A673 (cell line): ENCODE results near the gene TAP2. TPM values are rescaled to one million over a fixed set of nuclear protein-coding genes. Genes with fewer than 3 reads are reported as not detected.

Source experiments
- BruUV-seq: library from RNA; stranded (reverse); fragments of 400-500 nt; replicated peaks from 2 replicates; lab custom pipeline; 2021; lab: Mats Ljungman, UMichigan
- CTCF ChIA-PET: fragments of 300-600 bp; sonication (Branson Sonifier 250); formaldehyde crosslinking; loops from one replicate; lab custom pipeline; 2022; ENCODE audit warnings: antibody characterized with exemption; lab: Charles Lee
- POLR2A ChIA-PET: fragments of 300-600 bp; sonication (Branson Sonifier 250); formaldehyde crosslinking; loops from one replicate; lab custom pipeline; 2022; ENCODE audit warnings: antibody characterized with exemption; ENCODE audit not compliant: low non-redundant PET; lab: Charles Lee
- DNase-seq: peaks from one replicate; pipeline ENCODE4 v3.0.0-alpha.2; 2015; ENCODE audit warnings: low spot score
- H3K27ac ChIP-seq: fragments of 200-600 bp; sonication (generic); 2 replicates; pipeline ENCODE4 v1.5.1; 2016; ENCODE audit warnings: mixed run types, low read depth, mild to moderate bottlenecking, mixed read lengths, antibody characterized with exemption, low read length; ENCODE audit not compliant: poor library complexity, severe bottlenecking
- H3K27me3 ChIP-seq: fragments of 200-600 bp; sonication (generic); replicated peaks from 2 replicates; pipeline ENCODE4 v1.6.1; 2017; ENCODE audit warnings: mixed run types, low read depth, mild to moderate bottlenecking, mixed read lengths, antibody characterized with exemption, low read length; ENCODE audit not compliant: insufficient read depth, poor library complexity
- H3K36me3 ChIP-seq: fragments of 200-600 bp; sonication (generic); 2 replicates; pipeline ENCODE4 v1.6.1; 2016; ENCODE audit warnings: mixed run types, mild to moderate bottlenecking, mixed read lengths, antibody characterized with exemption, low read length; ENCODE audit not compliant: insufficient read depth, poor library complexity, severe bottlenecking
- H3K4me1 ChIP-seq: fragments of 200-600 bp; sonication (generic); 2 replicates; pipeline ENCODE4 v1.6.1; 2017; ENCODE audit warnings: mixed run types, mild to moderate bottlenecking, mixed read lengths, antibody characterized with exemption, low read length; ENCODE audit not compliant: insufficient read depth, poor library complexity, severe bottlenecking
- H3K4me3 ChIP-seq: fragments of 200-600 bp; sonication (generic); 2 replicates; pipeline ENCODE4 v1.5.1; 2016; ENCODE audit warnings: low read depth, mixed run types, mild to moderate bottlenecking, mixed read lengths, low read length; ENCODE audit not compliant: poor library complexity, severe bottlenecking
- H3K9me3 ChIP-seq: fragments of 200-600 bp; sonication (generic); 2 replicates; pipeline ENCODE4 v1.6.1; 2016; ENCODE audit warnings: mixed run types, low read depth, mild to moderate bottlenecking, mixed read lengths, antibody characterized with exemption, low read length; ENCODE audit not compliant: poor library complexity, severe bottlenecking
- EZH2 ChIP-seq: fragments of 200-600 bp; sonication (generic); IDR thresholded peaks from 2 replicates; pipeline ENCODE4 v1.6.1; 2017; ENCODE audit warnings: borderline replicate concordance, low read depth, mild to moderate bottlenecking, mixed read lengths, antibody characterized with exemption, low read length; ENCODE audit not compliant: poor library complexity, severe bottlenecking
- intact Hi-C: fragments of 100-400 bp; cut with micrococcal nuclease; formaldehyde crosslinking; loops from one replicate; pipeline ENCODE4 v1.10.0; 2022; ENCODE audit not compliant: unreplicated experiment
- total RNA-seq: library from RNA; stranded (reverse); gene quantifications from 2 replicates; pipeline ENCODE4 v1.2.3, GENCODE V29; 2021
- TF ChIP-seq, protein P1 (sequence below): fragments of 300-800, 200-600 bp; sonication (generic); conservative IDR thresholded peaks from 2 replicates; pipeline ENCODE4 v1.5.1; 2017; ENCODE audit warnings: low read depth, mild to moderate bottlenecking, antibody characterized with exemption, low read length, moderate library complexity, mixed read lengths

Gene TAP2
- total RNA-seq, 1 experiment from 2014 or later: 46.5 TPM

DNA sequence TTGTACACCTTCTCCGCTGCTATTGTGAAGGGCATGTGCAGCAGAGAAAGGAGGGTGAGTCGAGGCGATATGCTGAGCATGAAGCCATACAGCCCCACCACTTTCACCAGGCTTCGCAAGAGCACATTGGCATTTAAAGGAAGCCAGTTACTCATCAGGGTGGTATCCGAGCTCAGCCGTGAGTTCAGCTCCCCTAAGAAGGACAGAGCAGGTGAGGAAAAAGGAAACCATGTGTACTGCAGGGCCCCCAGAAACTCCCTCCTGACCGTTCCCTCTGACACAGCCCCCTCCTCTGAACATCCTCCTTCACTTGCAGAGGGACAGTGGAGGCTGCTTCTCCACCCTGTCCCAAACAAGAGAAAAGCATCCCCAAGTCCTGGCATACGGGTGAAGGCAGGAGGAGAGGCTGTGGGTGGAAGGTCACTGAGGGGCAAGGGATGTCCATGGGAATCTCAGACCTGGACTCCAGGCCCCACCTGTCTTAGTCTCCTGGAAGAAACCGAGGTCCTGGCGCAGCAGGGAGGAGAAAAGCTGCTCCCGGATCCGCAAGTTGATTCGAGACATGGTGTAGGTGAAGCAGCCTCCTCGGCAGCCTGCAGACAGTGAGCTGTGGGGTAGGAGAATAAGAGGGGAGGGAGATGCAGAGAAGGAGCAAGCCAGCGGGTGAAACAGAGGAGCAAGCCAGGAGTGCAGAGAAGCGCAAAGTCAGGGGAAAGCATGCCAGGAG lies 3.2 kb downstream of the TAP2 start:
- CTCF ChIA-PET: no interaction called here
- intact Hi-C loops: no loop called here
- BruUV-seq: no TSS peak
- POLR2A ChIA-PET: no interaction called here
- no peaks in the 10 kb centered on the region for H3K27me3 ChIP-seq
- no peak overlapping the region for H3K27ac ChIP-seq
- no peaks in the 10 kb centered on the region for H3K9me3 ChIP-seq
- H3K4me3 ChIP-seq: no peak overlapping the region
- DNase-seq: no peak
- TF ChIP-seq EZH2: no peak
- TF ChIP-seq, protein P1, sequence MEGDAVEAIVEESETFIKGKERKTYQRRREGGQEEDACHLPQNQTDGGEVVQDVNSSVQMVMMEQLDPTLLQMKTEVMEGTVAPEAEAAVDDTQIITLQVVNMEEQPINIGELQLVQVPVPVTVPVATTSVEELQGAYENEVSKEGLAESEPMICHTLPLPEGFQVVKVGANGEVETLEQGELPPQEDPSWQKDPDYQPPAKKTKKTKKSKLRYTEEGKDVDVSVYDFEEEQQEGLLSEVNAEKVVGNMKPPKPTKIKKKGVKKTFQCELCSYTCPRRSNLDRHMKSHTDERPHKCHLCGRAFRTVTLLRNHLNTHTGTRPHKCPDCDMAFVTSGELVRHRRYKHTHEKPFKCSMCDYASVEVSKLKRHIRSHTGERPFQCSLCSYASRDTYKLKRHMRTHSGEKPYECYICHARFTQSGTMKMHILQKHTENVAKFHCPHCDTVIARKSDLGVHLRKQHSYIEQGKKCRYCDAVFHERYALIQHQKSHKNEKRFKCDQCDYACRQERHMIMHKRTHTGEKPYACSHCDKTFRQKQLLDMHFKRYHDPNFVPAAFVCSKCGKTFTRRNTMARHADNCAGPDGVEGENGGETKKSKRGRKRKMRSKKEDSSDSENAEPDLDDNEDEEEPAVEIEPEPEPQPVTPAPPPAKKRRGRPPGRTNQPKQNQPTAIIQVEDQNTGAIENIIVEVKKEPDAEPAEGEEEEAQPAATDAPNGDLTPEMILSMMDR: no peak
- no peaks in the 10 kb centered on the region for H3K36me3 ChIP-seq
- peaks cover 9% of the 10 kb centered on the region for H3K4me1 ChIP-seq

DNA sequence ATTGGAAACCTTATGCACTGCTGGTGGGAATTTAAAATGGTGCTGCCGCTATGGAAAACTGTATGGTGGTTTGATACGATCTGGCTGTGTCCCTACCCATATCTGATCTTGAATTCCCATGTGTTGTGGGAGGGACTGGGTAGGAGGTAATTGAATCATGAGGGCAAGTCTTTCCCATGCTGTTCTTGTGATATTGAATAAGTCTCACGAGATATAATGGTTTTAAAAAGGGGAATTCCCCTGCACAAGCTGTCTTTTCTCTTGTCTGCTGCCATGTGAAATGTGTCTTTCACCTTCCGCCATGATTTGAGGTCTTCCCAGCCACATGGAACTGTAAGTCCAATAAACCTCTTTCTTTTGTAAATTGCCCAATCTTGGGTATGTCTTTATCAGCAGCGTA lies 4.9 kb downstream of the TAP2 start:
- TF ChIP-seq, protein P1: no peak
- no peak for TF ChIP-seq EZH2
- ChIA-PET CTCF (interaction anchor here (0.5 kb wide), 1 partner anchor 121 kb away, joined by 3 read pairs; no protein-coding TSS in a partner anchor), POLR2A (no interaction called here)
- H3K4me3 ChIP-seq: no peak overlapping the region
- BruUV-seq: no TSS peak
- H3K27ac ChIP-seq: no peak overlapping the region
- DNase-seq: no peak
- intact Hi-C loops: no loop called here
- no peaks in the 10 kb centered on the region for H3K27me3 ChIP-seq
- H3K36me3 ChIP-seq: no peaks in the 10 kb centered on the region
- H3K4me1 ChIP-seq: peaks cover 9% of the 10 kb centered on the region
- no peaks in the 10 kb centered on the region for H3K9me3 ChIP-seq

DNA sequence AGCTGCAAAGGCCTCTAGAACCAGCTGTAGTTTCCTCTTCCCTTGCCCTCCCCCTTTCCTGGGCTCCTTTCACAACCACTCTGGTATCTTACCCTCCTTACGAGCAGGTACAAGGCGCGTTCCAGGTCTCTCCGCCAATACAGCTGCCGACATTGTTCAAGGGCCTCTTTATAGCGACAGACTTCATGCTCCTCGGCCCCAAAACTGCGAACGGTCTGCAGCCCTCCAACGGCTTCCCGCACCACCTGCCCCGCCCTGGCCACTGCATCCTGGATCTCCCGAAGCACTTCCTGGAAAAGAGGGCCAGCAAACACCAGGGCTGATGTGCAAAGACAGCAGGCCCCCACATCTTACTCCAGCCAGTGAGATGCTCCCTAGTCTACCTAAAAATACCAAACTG lies 6.0 kb downstream of the TAP2 start:
- H3K36me3 ChIP-seq: no peaks in the 10 kb centered on the region
- DNase-seq: no peak
- intact Hi-C loops: no loop called here
- ChIA-PET POLR2A (no interaction called here), CTCF (no interaction called here)
- no peaks in the 10 kb centered on the region for H3K27me3 ChIP-seq
- TF ChIP-seq, protein P1: no peak
- TF ChIP-seq EZH2: no peak
- no peak overlapping the region for H3K4me3 ChIP-seq
- H3K4me1 ChIP-seq: peaks cover 6% of the 10 kb centered on the region
- no peak overlapping the region for H3K27ac ChIP-seq
- no TSS peak for BruUV-seq
- no peaks in the 10 kb centered on the region for H3K9me3 ChIP-seq
